ENCODE measurements around the gene OR51M1. TPM values are rescaled to one million over a fixed set of nuclear protein-coding genes. Genes with fewer than 3 reads are reported as not detected.

Gene OR51M1
- total RNA-seq, 1 experiment from 2014 or later: not detected

DNA sequence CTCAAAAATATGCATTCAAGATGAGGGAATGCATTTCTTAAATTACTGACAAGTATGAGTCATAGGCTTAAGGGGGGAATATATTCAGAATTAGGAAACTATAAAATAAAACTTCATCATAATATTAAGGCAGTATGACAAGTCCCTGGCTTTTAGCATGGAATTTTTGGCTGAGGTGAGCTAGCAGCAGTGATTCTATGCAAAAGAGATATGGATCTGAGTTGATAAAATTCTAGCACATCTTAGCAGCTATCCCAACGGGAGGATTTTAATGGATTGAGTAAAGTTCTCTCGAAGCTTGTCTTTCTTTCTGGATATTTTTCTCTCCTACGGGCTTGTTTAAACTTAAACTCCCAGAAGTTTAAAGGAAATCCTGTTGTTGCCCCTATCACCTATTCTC lies 39.5 kb downstream of the OR51M1 start:
- TF ChIP-seq EZH2 (IDR thresholded peaks at IDR 0.05; ENCODE audit: low read depth) (no peak), CTCF (conservative IDR thresholded peaks at IDR 0.05) (no peak)
- Histone ChIP-seq H3K4me2 (no peak overlapping the region), H2AFZ (no peak overlapping the region), H3K4me1 (replicated peaks; ENCODE audit: insufficient read depth) (no peaks in the 10 kb centered on the region), H3K27ac (no peak overlapping the region), H3K79me2 (ENCODE audit: low read depth) (no peaks in the 10 kb centered on the region), H3K27me3 (ENCODE audit: insufficient read depth, low read depth) (no peaks in the 10 kb centered on the region), H3K4me3 (no peak overlapping the region), H3K9me2 (ENCODE audit: insufficient read depth) (no peaks in the 10 kb centered on the region), H3F3A (ENCODE audit: insufficient read depth, low read depth) (no peaks in the 10 kb centered on the region), H3K9me3 (ENCODE audit: insufficient read depth, low read depth) (no peaks in the 10 kb centered on the region), H4K20me1 (ENCODE audit: insufficient read depth) (no peaks in the 10 kb centered on the region), H3K36me3 (ENCODE audit: low read depth) (no peaks in the 10 kb centered on the region)
- intact Hi-C loops (cut with micrococcal nuclease; ENCODE audit: unreplicated experiment): no loop called here
- CTCF ChIA-PET: no interaction called here
- BruUV-seq (replicated peaks): no TSS peak
- POLR2A ChIA-PET (ENCODE audit: unreplicated experiment): no interaction called here
- no peak for DNase-seq

DNA sequence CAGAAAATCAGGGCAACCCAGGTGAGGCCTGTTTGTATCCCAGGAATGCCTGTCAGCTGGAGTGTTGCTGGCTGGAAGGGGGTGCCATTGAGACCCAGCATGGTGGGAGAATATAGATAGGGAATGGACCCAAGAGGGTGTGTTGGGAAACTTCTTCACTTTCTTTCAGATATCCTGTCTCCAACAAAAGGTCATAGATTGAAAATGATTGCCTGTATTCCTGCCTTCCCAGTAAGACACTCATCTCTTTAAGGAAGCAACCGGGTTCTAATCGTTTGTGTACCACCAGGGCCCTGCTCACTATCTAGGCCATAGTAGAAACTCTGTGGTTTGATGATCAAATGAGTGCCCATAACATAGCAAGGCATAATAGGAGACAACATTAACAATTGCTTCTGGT lies 57.8 kb downstream of the OR51M1 start, which contains the start of gene OR51I1:
Gene OR51I1 (minus strand): TSS at position 101 of the 400 bp plus-strand sequence. CDS start 0 bp downstream, at position 101.
- Histone ChIP-seq H3K79me2 (ENCODE audit: low read depth) (no peaks in the 10 kb centered on the region), H3K36me3 (ENCODE audit: low read depth) (no peaks in the 10 kb centered on the region), H3K27ac (no peak within 1 kb of the TSS), H3K27me3 (ENCODE audit: insufficient read depth, low read depth) (no peaks in the 10 kb centered on the region), H3F3A (ENCODE audit: insufficient read depth, low read depth) (no peaks in the 10 kb centered on the region), H3K9me2 (ENCODE audit: insufficient read depth) (no peaks in the 10 kb centered on the region), H3K4me2 (no peak within 1 kb of the TSS), H2AFZ (no peak within 1 kb of the TSS), H3K4me3 (no peak within 1 kb of the TSS), H4K20me1 (ENCODE audit: insufficient read depth) (no peaks in the 10 kb centered on the region), H3K4me1 (replicated peaks; ENCODE audit: insufficient read depth) (no peaks in the 10 kb centered on the region), H3K9me3 (ENCODE audit: insufficient read depth, low read depth) (no peaks in the 10 kb centered on the region)
- CTCF ChIA-PET: no interaction called here
- no peak for DNase-seq
- no peak for TF ChIP-seq EZH2 (IDR thresholded peaks at IDR 0.05; ENCODE audit: low read depth)
- TF ChIP-seq CTCF (conservative IDR thresholded peaks at IDR 0.05): no peak
- no TSS peak for BruUV-seq (replicated peaks)
- POLR2A ChIA-PET (ENCODE audit: unreplicated experiment): no interaction called here
- intact Hi-C loops (cut with micrococcal nuclease; ENCODE audit: unreplicated experiment): no loop called here

Other genes with a start within 250 kb of the OR51M1 start
- not detected in 2 replicates for gene OR52A5, start 245.5 kb upstream of the OR51M1 start, total RNA-seq (2021)
- gene OR52A1, start 229.1 kb upstream of the OR51M1 start, total RNA-seq (2021): not detected in 2 replicates
- gene OR51V1, start 183.1 kb upstream of the OR51M1 start, total RNA-seq (2021): not detected in 2 replicates
- not detected in 2 replicates for gene HBB, start 156.7 kb upstream of the OR51M1 start, total RNA-seq (2021)
- gene HBD, start 149.3 kb upstream of the OR51M1 start, total RNA-seq (2021): not detected in 2 replicates
- gene HBG1, start 134.0 kb upstream of the OR51M1 start, total RNA-seq (2021): not detected in 2 replicates
- gene HBG2, start 129.0 kb upstream of the OR51M1 start, total RNA-seq (2021): 0.63 TPM in 1 of 2 replicates, not detected in the other
- gene HBE1, start 113.9 kb upstream of the OR51M1 start, total RNA-seq (2021): 1.4 and 2.4 TPM in 2 replicates
- gene OR51B4, start 81.9 kb upstream of the OR51M1 start, total RNA-seq (2021): not detected in 2 replicates
- gene OR51B2, start 59.5 kb upstream of the OR51M1 start, total RNA-seq (2021): not detected in 2 replicates
- gene OR51B5, start 40.3 kb upstream of the OR51M1 start, total RNA-seq (2021): 1.2 and 2.7 TPM in 2 replicates
- gene OR51B6, start 32.3 kb upstream of the OR51M1 start, total RNA-seq (2021): not detected in 2 replicates
- gene OR51Q1, start 38.3 kb downstream of the OR51M1 start, total RNA-seq (2021): not detected in 2 replicates
- not detected in 2 replicates for gene OR51I1, start 57.7 kb downstream of the OR51M1 start, total RNA-seq (2021)
- gene OR51I2, start 65.5 kb downstream of the OR51M1 start, total RNA-seq (2021): not detected in 2 replicates
- not detected in 2 replicates for gene OR52D1, start 104.9 kb downstream of the OR51M1 start, total RNA-seq (2021)
- gene UBQLN3, start 126.1 kb downstream of the OR51M1 start, total RNA-seq (2021): not detected in 2 replicates
- 0.15 TPM in 1 of 2 replicates, not detected in the other for gene UBQLNL, start 132.9 kb downstream of the OR51M1 start, total RNA-seq (2021)
- not detected in 2 replicates for gene OR52H1, start 164.7 kb downstream of the OR51M1 start, total RNA-seq (2021)
- not detected in 2 replicates for gene OR52B6, start 197.1 kb downstream of the OR51M1 start, total RNA-seq (2021)
- 3.9 and 4.8 TPM in 2 replicates for gene TRIM6, start 212.8 kb downstream of the OR51M1 start, total RNA-seq (2021)
- gene TRIM34, start 241.2 kb downstream of the OR51M1 start, total RNA-seq (2021): 3.8 and 7.5 TPM in 2 replicates